Stimulated activated CD8-positive, alpha-beta memory T cell treated with anti-CD3 and anti-CD28 coated beads, Interleukin-15, amount 100 ng/mL, for 48 hours (primary cell): ENCODE data around the gene POU5F1.
"Not testable (repeated sequence)": the region's sequence is repeated elsewhere in the genome, so short reads cannot be mapped to it uniquely, and the experiment has no call there.

Experiments
- DNase-seq, 2 donors: peaks; one replicate each; pipeline ENCODE4 v3.0.0-alpha.2; 2020; ENCODE audit warnings: low read depth in 2 of 2

The POU5F1 gene

DNA sequence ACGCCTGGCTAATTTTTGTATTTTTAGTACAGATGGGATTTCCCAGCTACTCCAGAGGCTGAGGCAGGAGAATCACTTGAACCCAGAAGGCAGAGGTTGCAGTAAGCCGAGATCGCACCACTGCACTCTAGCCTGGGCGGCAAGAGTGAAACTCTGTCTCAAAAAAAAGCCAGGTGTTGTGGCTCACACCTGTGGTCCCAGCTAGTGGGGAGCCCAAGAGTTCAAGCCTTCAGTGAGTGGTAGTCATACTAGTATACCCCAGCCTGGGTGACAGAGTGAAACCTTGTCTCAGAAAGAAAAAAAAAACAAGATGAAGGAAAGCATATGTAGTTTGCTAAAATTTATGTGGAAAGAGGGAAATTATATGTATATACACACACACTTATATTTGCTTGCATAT, 20.0 kb upstream of the POU5F1 start:
- DNase-seq, result no peak

DNA sequence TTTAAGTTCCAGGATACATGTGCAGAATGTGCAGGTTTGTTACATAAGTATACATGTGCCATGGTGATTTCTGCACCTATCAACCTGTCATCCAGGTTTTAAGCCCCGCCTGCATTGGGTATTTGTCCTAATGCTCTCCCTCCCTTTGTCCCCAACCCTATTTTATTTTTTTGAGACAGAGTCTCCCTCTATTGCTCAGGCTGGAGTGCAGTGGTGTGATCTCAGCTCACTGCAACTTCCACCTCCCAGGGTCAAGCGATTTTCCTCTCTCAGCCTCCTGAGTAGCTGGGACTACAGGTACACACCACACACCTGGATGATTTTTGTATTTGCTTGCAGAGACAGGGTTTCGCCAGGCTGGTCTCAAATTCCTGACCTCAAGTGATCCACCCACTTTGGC, 18.7 kb upstream of the POU5F1 start:
- not testable (repeated sequence) for DNase-seq

- no peak for DNase-seq
Observed at GRCh38 chr6:31187780-31188194, 17.3 kb upstream of the POU5F1 start.

DNA sequence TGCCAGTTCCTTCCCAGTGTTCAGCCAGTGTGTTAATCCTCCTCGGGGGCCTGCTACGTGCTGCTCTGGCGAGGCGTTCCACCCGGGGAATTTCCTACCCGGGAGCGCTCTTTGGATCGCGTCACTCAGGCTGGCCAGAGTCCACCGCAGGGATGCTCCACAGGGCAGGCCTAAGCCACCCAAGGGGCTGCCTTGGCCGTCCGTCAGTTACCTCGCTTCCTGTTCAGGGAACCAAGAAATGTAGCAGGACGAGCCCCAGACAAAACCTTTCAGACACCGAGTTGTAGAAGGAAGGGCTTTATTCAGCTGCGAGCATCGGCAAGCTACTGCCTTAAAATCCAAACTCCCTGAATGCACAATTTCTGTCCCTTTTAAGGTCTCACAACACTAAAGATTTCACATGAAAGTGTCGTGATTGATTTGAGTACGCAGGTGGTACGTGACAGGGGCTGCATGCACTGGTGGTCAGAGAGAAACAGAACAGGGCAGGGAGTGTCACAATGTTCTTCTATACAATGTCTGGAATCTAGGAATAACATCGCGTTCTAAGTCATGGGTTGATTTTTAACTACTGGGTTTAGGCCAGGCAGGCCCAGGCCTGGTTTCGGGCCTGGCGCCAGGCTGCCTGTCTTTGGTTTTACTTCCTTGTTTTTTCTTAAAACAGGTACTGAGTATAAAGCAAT, 15.7 kb upstream of the POU5F1 start:
- DNase-seq, result no peak

DNA sequence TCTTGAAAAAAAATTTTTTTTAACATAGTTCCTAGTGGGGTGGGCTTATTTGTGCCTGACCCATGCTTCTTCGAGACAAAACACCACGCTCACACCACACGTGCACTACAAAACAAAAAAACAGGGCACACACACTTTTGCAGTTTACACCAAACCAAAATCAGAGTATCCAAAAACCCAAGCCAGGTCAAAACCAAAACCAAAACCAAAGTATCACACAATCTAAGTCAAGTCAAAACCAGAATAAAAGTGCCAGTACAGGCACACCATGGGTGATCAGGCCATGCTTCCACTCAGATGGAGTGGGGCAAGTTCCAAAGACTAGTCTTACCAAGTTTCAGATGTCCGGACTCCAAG, 15.2 kb upstream of the POU5F1 start:
- DNase-seq, result not testable (repeated sequence)

GRCh38 chr6:31183859-31184258, 13.4 kb upstream of the POU5F1 start:
- not testable (repeated sequence) for DNase-seq

DNA sequence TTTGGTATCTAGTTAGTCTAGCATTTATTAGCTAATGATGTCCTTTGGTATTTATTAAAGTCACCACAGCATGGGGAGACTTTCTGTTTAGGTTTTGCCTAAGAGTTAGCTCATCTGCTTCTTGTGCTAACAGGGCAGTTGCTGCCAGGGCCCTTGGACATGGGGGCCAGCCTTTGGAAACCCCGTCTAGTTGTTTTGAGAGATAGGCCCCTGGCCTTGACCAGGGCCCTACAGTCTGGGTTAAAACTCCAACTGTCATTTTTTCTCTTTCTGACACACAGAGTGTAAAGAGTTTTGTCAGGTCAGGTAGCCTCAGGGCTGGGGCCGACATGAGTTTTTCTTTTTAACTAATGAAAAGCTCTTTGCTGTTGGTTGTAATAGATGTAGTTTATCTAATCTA, 12.8 kb upstream of the POU5F1 start:
- DNase-seq, result not testable (repeated sequence)

GRCh38 chr6:31180500-31180899, 10.0 kb upstream of the POU5F1 start:
- peak in 1 of 2 donors; percentile 46 for DNase-seq

- DNase-seq, result no peak
Observed at GRCh38 chr6:31179896-31180295, 9.4 kb upstream of the POU5F1 start.

DNA sequence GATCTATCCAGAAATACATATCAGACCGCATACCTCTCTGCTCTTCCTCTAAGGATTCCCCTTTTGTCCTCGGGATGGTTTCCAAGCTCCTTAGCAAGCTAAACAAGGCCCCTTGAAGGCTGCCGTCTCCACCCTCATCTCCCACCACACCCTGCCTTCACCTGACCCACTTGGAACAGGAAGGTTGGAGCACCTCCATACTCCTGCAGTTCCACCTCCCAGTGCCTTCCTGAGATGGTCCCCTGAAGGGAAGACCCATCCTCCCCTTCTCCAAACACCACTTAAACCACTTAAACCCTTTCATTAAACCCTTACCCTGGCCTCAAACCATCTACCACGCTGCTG, 8.5 kb upstream of the POU5F1 start:
- no peak for DNase-seq

DNA sequence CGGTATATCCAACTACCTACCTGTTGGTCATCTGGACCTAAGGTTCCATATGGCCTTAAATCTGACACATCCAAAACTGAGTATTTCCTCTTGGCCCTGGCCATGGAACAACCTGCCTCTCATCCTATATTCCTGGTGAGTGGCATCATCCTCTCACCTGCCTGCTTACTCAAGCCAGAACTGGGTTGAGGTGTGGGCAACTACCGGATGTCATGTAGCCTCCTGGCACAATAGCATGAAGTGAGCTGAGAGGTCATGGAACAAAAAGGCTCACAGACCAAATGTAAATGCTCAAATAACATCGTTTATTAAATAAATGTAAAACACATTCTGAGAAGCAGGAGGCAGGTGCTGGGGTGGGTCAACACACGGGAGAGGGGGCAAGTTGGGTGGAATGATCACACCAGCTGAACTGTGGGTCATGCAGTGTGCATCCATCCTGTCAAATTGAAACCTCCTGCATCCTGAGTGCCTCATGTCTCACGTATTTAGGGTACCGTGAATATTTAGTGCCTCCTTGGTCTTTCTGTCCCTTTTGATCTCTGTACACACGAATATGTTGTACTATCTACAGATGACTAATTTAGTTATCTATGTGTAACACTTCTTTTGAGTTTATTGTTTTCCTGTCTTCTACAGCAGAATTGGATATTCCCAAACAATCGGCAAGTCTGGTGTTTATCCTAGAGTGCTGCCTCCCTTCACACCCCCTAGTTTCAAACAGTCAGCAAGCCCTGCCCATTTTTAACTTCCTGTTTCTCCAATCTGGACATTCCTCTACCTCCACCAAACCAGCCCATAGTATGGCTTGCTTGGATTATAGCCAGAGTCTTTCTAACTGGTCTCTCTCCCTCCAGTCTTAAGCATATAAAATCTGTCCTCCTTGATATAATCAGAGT, 7.9 kb upstream of the POU5F1 start:
- no peak for DNase-seq

DNA sequence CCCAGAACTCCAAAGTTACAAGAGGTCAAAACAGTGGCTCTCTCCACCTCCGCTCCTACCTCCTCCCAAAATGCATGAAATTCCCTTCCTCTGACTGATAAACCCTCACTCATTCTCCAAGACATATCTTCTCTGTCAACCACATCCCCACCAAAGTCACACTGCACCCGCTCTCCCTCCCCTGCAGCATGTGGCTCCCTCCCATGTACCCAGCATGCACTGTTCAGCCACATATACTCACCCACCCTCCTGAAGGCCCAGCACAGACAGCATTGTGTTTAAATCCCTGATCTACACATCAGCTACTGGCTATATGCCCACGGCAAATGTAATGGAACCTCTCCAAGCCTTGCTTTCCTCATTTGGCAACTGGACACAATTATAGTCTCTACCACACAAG, 5.5 kb upstream of the POU5F1 start:
- no peak for DNase-seq

GRCh38 chr6:31174378-31174777, 3.9 kb upstream of the POU5F1 start:
- DNase-seq, result no peak

DNA sequence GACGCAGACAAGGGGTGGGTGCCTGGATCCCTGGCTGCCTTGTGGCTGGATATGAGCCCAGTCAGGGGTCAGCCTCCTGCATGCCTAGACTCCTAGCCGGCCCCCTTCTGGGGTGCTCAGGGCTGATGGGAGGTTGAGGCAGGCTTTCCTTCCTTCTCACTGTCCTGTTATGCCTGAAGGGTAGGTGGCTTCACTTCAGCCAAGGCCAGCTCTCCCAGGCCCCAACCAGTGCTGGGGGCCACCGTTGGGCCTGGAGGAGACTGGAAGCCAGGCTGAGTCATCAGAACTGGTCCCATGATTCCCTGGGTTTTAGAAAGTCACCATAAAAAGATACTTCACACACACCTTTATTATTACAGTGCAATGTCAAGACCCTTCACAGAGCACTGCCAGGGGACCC, 2.9 kb upstream of the POU5F1 start:
- DNase-seq, result no peak

DNA sequence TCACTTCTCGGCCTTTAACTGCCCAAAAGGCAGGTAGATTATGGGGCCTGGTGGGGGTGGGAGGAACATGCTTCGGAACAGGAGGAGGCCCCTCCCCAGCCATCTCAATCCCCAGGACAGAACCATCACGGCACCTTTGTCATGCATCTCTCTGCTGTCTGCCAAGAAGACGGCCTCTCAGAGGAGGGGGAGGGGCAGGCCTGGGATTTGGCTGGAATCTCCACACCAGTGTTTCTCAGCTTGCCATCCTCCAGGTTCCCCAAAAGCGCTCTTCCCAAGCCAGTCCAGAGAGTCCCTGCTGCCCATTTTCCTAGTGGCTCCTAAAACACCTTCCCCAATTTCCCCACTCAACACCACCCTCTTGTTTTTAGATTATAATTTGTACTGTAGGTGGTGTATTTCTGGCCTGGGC, 2.5 kb upstream of the POU5F1 start:
- DNase-seq, result no peak

GRCh38 chr6:31171931-31172905, 1.7 kb upstream of the POU5F1 start:
- no peak for DNase-seq

GRCh38 chr6:31170987-31171671, 647 bp upstream of the POU5F1 start:
- DNase-seq, result no peak

DNA sequence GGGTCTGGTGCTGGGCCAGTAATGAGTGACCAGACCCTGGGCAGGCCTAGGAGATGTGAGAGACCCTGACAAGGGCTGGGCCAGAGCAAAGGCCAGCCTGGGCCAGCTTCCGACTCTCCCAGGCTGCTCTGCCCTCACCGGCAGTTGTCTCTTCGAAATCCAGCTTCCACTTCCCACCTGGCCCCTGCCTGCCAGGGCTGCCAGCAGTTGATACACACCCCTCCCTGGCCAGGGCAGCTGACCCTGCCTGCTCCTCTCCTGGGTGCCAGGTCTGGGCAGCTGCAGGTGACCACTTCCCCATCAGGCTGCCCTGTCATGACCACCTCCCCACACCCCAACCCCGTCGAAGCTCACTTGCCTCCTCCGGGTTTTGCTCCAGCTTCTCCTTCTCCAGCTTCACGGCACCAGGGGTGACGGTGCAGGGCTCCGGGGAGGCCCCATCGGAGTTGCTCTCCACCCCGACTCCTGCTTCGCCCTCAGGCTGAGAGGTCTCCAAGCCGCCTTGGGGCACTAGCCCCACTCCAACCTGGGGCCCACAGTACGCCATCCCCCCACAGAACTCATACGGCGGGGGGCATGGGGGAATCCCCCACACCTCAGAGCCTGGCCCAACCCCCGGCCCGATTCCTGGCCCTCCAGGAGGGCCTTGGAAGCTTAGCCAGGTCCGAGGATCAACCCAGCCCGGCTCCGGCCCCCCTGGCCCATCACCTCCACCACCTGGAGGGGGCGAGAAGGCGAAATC, 453 bp downstream of the POU5F1 start:
- not testable (repeated sequence) for DNase-seq

GRCh38 chr6:31169123-31169857, 1.2 kb downstream of the POU5F1 start:
- DNase-seq, result no peak

- no peak for DNase-seq
Observed at GRCh38 chr6:31168606-31169005, 1.9 kb downstream of the POU5F1 start.
